ENCODE measurements around the gene GPN1. TPM values are rescaled to one million over a fixed set of nuclear protein-coding genes. Genes with fewer than 3 reads are reported as not detected.

GPN1 gene
- total RNA-seq = 26.3 TPM
- 10 to 100 TPM; 29.3 to 37.2 (median 33.2) TPM for polyA plus RNA-seq (ENCODE audit: insufficient read depth in 1 of 8, insufficient read length in 8 of 8, low replicate concordance in 1 of 8)
- long read RNA-seq, donor 1, transcript GPN1-212 (14 exons, 1,832 nt) = major isoform, 5 of 5 reads
- long read RNA-seq, donor 1, partial matches to known transcripts = 0 of 5 reads
- long read RNA-seq, donor 1, other reads (novel, unspliced or antisense) = 0 of 5 reads
- long read RNA-seq, donor 2, partial matches to known transcripts = 0 of 1 reads
- long read RNA-seq, donor 2, other reads (novel, unspliced or antisense) = 0 of 1 reads
- long read RNA-seq, donor 3, transcript GPN1-212 (14 exons, 1,832 nt) = major isoform, 20 of 52 reads
- long read RNA-seq, donor 3, partial matches to known transcripts = 25 of 52 reads
- long read RNA-seq, donor 3, other reads (novel, unspliced or antisense) = 7 of 52 reads
- long read RNA-seq, donor 4, transcript GPN1-212 (14 exons, 1,832 nt) = major isoform, 9 of 9 reads
- long read RNA-seq, donor 4, partial matches to known transcripts = 0 of 9 reads
- long read RNA-seq, donor 4, other reads (novel, unspliced or antisense) = 0 of 9 reads
- long read RNA-seq, donor 5, transcript GPN1-212 (14 exons, 1,832 nt) = major isoform, 22 of 80 reads
- long read RNA-seq, donor 5, partial matches to known transcripts = 49 of 80 reads
- long read RNA-seq, donor 5, other reads (novel, unspliced or antisense) = 9 of 80 reads
- long read RNA-seq, donor 6, transcript GPN1-212 (14 exons, 1,832 nt) = major isoform, 16 of 77 reads
- long read RNA-seq, donor 6, partial matches to known transcripts = 55 of 77 reads
- long read RNA-seq, donor 6, other reads (novel, unspliced or antisense) = 6 of 77 reads
- long read RNA-seq, donor 7, transcript GPN1-212 (14 exons, 1,832 nt) = major isoform, 16 of 16 reads
- long read RNA-seq, donor 7, partial matches to known transcripts = 0 of 16 reads
- long read RNA-seq, donor 7, other reads (novel, unspliced or antisense) = 0 of 16 reads
- long read RNA-seq, donor 8, transcript GPN1-212 (14 exons, 1,832 nt) = major isoform, 11 of 40 reads
- long read RNA-seq, donor 8, partial matches to known transcripts = 29 of 40 reads
- long read RNA-seq, donor 8, other reads (novel, unspliced or antisense) = 0 of 40 reads
- long read RNA-seq, donor 9, transcript GPN1-212 (14 exons, 1,832 nt) = major isoform, 10 of 29 reads
- long read RNA-seq, donor 9, partial matches to known transcripts = 19 of 29 reads
- long read RNA-seq, donor 9, other reads (novel, unspliced or antisense) = 0 of 29 reads
- long read RNA-seq, donor 10, transcript GPN1-212 (14 exons, 1,832 nt) = major isoform, 13 of 47 reads
- long read RNA-seq, donor 10, partial matches to known transcripts = 19 of 47 reads
- long read RNA-seq, donor 10, other reads (novel, unspliced or antisense) = 15 of 47 reads
- long read RNA-seq, donor 11, transcript GPN1-212 (14 exons, 1,832 nt) = major isoform, 8 of 33 reads
- long read RNA-seq, donor 11, partial matches to known transcripts = 16 of 33 reads
- long read RNA-seq, donor 11, other reads (novel, unspliced or antisense) = 9 of 33 reads

- Histone ChIP-seq H3K27ac (ENCODE audit: low read length) (peak within 1 kb of the TSS; percentile 23), H3K9me3 (replicated peaks; ENCODE audit: control insufficient read depth, low read depth, low read length) (no peaks in the 10 kb centered on the region), H3K27me3 (ENCODE audit: control insufficient read depth, insufficient read depth, low read length) (no peaks in the 10 kb centered on the region), H3K4me3 (ENCODE audit: low read length) (peak within 1 kb of the TSS; percentile 83), H3K36me3 (ENCODE audit: control insufficient read depth, insufficient read depth, low read length) (peaks cover 18% of the 10 kb centered on the region), H3K4me1 (ENCODE audit: control insufficient read depth, insufficient read depth, low read length) (peaks cover 8% of the 10 kb centered on the region)
- under 1% methylated on average over 28 of the region's 44 CpGs for WGBS (ENCODE audit: insufficient coverage)
- peak; percentile 92 for DNase-seq
Observed at GRCh38 chr2:27628767-27629709, at the start of gene GPN1, which contains the start of gene CCDC121. GPN1 (plus strand) TSS chr2:27629050; CDS start chr2:27629059, 9 bp downstream. CCDC121 (minus strand) TSS chr2:27629012; CDS start chr2:27627799, 1,213 bp downstream.

DNA sequence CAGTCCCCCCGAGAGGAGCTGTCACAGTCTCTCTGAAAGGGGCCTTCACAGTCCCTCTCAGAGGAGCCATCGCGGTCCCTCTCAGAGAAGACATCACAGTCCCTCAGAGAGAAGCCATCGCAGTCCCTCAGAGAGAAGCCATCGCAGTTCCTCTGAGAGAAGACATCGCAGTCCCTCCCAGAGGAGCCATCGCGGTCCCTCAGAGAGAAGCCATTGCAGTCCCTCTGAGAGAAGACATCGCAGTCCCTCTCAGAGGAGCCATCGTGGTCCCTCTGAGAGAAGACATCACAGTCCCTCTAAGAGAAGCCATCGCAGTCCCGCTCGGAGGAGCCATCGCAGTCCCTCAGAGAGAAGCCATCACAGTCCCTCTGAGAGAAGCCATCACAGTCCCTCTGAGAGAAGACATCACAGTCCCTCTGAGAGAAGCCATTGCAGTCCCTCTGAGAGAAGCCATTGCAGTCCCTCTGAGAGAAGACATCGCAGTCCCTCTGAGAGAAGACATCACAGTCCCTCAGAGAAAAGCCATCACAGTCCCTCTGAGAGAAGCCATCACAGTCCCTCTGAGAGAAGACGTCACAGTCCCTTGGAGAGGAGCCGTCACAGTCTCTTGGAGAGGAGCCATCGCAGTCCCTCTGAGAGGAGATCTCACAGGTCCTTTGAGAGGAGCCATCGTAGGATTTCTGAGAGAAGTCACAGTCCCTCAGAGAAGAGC lies 47.3 kb upstream of the GPN1 start:
- DNase-seq = no peak
- no peak overlapping the region for H3K4me3 ChIP-seq (ENCODE audit: low read length)
- H3K9me3 ChIP-seq (replicated peaks; ENCODE audit: control insufficient read depth, low read depth, low read length) = peaks cover 10% of the 10 kb centered on the region
- H3K36me3 ChIP-seq (ENCODE audit: control insufficient read depth, insufficient read depth, low read length) = no peaks in the 10 kb centered on the region
- H3K4me1 ChIP-seq (ENCODE audit: control insufficient read depth, insufficient read depth, low read length) = peaks cover 14% of the 10 kb centered on the region
- peaks cover 3% of the 10 kb centered on the region for H3K27me3 ChIP-seq (ENCODE audit: control insufficient read depth, insufficient read depth, low read length)
- no peak overlapping the region for H3K27ac ChIP-seq (ENCODE audit: low read length)
- 94% methylated on average over 13 of the region's 19 CpGs for WGBS (ENCODE audit: insufficient coverage)

DNA sequence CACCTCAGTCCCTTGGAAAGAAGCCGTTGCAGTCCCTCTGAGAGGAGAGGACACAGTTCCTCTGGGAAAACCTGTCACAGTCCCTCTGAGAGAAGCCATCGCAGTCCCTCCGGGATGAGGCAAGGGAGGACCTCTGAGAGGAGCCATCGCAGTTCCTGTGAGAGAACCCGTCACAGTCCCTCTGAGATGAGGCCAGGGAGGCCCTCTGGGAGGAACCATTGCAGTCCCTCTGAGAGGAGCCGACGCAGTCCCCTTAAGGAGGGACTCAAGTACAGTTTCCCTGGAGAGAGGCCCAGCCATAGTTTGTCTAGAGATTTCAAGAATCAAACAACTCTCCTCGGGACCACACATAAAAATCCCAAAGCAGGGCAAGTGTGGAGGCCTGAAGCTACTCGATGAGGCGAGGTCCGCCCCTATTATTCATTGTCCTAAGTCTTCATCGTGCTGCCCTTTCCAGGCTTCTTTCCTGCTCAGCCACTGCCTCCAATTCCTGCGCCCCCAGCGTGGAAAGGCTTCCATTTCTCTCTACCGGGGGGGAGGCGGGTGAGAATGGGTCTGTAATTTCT lies 46.6 kb upstream of the GPN1 start:
- DNase-seq = peak; percentile 3
- peak overlapping the region; percentile 90 for H3K4me3 ChIP-seq (ENCODE audit: low read length)
- H3K36me3 ChIP-seq (ENCODE audit: control insufficient read depth, insufficient read depth, low read length) = no peaks in the 10 kb centered on the region
- H3K27ac ChIP-seq (ENCODE audit: low read length) = peak overlapping the region; percentile 75
- peaks cover 8% of the 10 kb centered on the region for H3K9me3 ChIP-seq (replicated peaks; ENCODE audit: control insufficient read depth, low read depth, low read length)
- H3K4me1 ChIP-seq (ENCODE audit: control insufficient read depth, insufficient read depth, low read length) = peaks cover 14% of the 10 kb centered on the region
- peaks cover 3% of the 10 kb centered on the region for H3K27me3 ChIP-seq (ENCODE audit: control insufficient read depth, insufficient read depth, low read length)
- 82% methylated on average over 5 of the region's 16 CpGs for WGBS (ENCODE audit: insufficient coverage)

GRCh38 chr2:27582695-27583389 lies 46.0 kb upstream of the GPN1 start, which contains the start of gene ZNF512:
ZNF512 (plus strand) TSS chr2:27583042; CDS start chr2:27583113, 71 bp downstream.
- peak; percentile 95 for DNase-seq
- Histone ChIP-seq H3K9me3 (replicated peaks; ENCODE audit: control insufficient read depth, low read depth, low read length) (peaks cover 3% of the 10 kb centered on the region), H3K27me3 (ENCODE audit: control insufficient read depth, insufficient read depth, low read length) (peaks cover 3% of the 10 kb centered on the region), H3K36me3 (ENCODE audit: control insufficient read depth, insufficient read depth, low read length) (no peaks in the 10 kb centered on the region), H3K4me3 (ENCODE audit: low read length) (peak within 1 kb of the TSS; percentile 90), H3K27ac (ENCODE audit: low read length) (peak within 1 kb of the TSS; percentile 75), H3K4me1 (ENCODE audit: control insufficient read depth, insufficient read depth, low read length) (peaks cover 14% of the 10 kb centered on the region)
- under 1% methylated on average over 29 of the region's 38 CpGs for WGBS (ENCODE audit: insufficient coverage)

- H3K36me3 ChIP-seq (ENCODE audit: control insufficient read depth, insufficient read depth, low read length) = no peaks in the 10 kb centered on the region
- H3K9me3 ChIP-seq (replicated peaks; ENCODE audit: control insufficient read depth, low read depth, low read length) = peaks cover 4% of the 10 kb centered on the region
- peak overlapping the region; percentile 75 for H3K27ac ChIP-seq (ENCODE audit: low read length)
- peaks cover 14% of the 10 kb centered on the region for H3K4me1 ChIP-seq (ENCODE audit: control insufficient read depth, insufficient read depth, low read length)
- peak overlapping the region; percentile 90 for H3K4me3 ChIP-seq (ENCODE audit: low read length)
- DNase-seq = no peak
- H3K27me3 ChIP-seq (ENCODE audit: control insufficient read depth, insufficient read depth, low read length) = peaks cover 3% of the 10 kb centered on the region
- WGBS (ENCODE audit: insufficient coverage) = 11% methylated on average over 11 of the region's 12 CpGs
Observed at GRCh38 chr2:27583390-27583915, 45.4 kb upstream of the GPN1 start.

DNA sequence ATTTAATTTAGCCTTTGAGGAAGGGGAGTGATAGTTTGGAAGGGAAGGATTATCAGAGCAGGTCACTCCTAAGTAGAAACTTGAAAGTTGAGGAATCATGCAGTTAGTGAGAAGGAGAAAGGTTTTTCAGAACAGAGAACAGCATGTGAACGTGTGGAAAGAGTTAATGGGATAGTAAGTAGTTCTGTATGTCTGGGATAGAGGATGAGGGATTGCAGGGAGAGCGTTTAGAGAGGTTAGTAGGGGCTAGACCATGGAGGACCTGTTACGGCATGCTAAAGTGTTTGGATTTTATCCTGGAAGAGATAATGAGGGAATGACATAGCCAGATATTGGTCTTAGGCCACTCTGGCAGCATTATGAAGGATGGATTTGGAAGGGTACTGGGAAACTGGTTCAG lies 44.3 kb upstream of the GPN1 start:
- 85% methylated on average over 3 of the region's 3 CpGs for WGBS (ENCODE audit: insufficient coverage)
- Histone ChIP-seq H3K4me1 (ENCODE audit: control insufficient read depth, insufficient read depth, low read length) (peaks cover 14% of the 10 kb centered on the region), H3K27me3 (ENCODE audit: control insufficient read depth, insufficient read depth, low read length) (peaks cover 3% of the 10 kb centered on the region), H3K27ac (ENCODE audit: low read length) (no peak overlapping the region), H3K9me3 (replicated peaks; ENCODE audit: control insufficient read depth, low read depth, low read length) (peaks cover 4% of the 10 kb centered on the region), H3K36me3 (ENCODE audit: control insufficient read depth, insufficient read depth, low read length) (no peaks in the 10 kb centered on the region), H3K4me3 (ENCODE audit: low read length) (no peak overlapping the region)
- no peak for DNase-seq

- WGBS (ENCODE audit: insufficient coverage) = no CpG with 5 or more reads among the region's 2 CpGs
- Histone ChIP-seq H3K4me3 (ENCODE audit: low read length) (no peak overlapping the region), H3K27ac (ENCODE audit: low read length) (no peak overlapping the region), H3K27me3 (ENCODE audit: control insufficient read depth, insufficient read depth, low read length) (peaks cover 1% of the 10 kb centered on the region), H3K9me3 (replicated peaks; ENCODE audit: control insufficient read depth, low read depth, low read length) (peaks cover 12% of the 10 kb centered on the region), H3K4me1 (ENCODE audit: control insufficient read depth, insufficient read depth, low read length) (peaks cover 14% of the 10 kb centered on the region), H3K36me3 (ENCODE audit: control insufficient read depth, insufficient read depth, low read length) (no peaks in the 10 kb centered on the region)
- DNase-seq = no peak
Observed at GRCh38 chr2:27587025-27587424, 41.8 kb upstream of the GPN1 start.

Measured in muscle of leg (tissue), 16 donors.